Ishikawa (cell line): ENCODE results near the gene TRIO.

Source experiments
- CREB1 ChIP-seq: IDR thresholded peaks from 2 replicates; pipeline ENCODE4 v1.6.1; 2012; ENCODE audit warnings: low read depth
- NFIC ChIP-seq: IDR thresholded peaks from 2 replicates; pipeline ENCODE4 v1.6.1; 2012
- TAF1 ChIP-seq: IDR thresholded peaks from 2 replicates; pipeline ENCODE4 v1.6.1; 2012; ENCODE audit warnings: low read depth, mild to moderate bottlenecking

GRCh38 chr5:14362491-14362890 lies 219.3 kb downstream of the TRIO start:
- TF ChIP-seq TAF1 (no peak), CREB1 (no peak), NFIC (no peak)
